Spleen (tissue), 11 donors: ENCODE measurements around the gene ATRN. TPM values are rescaled to one million over a fixed set of nuclear protein-coding genes. Genes with fewer than 3 reads are reported as not detected.

Experiments
- DNase-seq: peaks from one replicate; pipeline ENCODE4 v3.0.0-alpha.2; 2020
- H3K27ac ChIP-seq, 8 donors: fragments of 200-600 bp; sonication (generic) in 7 of 8; 1 replicate in 4 of 8; 2 replicates in 4 of 8; pipeline versions ENCODE4 v1.5.0 to v1.8.0; 2016 to 2021; ENCODE audit warnings: inconsistent platforms in 4 of 8, mild to moderate bottlenecking in 4 of 8, moderate library complexity in 1 of 8
- H3K27me3 ChIP-seq, 7 donors: fragments of 200-600 bp; sonication (generic) in 6 of 7; replicated peaks in 1 of 7; 1 replicate in 4 of 7; 2 replicates in 3 of 7; pipeline versions ENCODE4 v1.5.0 to v1.8.0; 2016 to 2021; ENCODE audit warnings: inconsistent platforms in 3 of 7, mild to moderate bottlenecking in 1 of 7
- H3K36me3 ChIP-seq, 6 donors: fragments of 200-600 bp; sonication (generic) in 5 of 6; 1 replicate in 4 of 6; 2 replicates in 2 of 6; pipeline versions ENCODE4 v1.5.0 to v1.8.0; 2016 to 2021; ENCODE audit warnings: inconsistent platforms in 2 of 6
- H3K4me1 ChIP-seq, 6 donors: fragments of 200-600 bp; sonication (generic) in 5 of 6; 1 replicate in 3 of 6; 2 replicates in 3 of 6; pipeline versions ENCODE4 v1.5.0 to v1.8.0; 2016 to 2021; ENCODE audit warnings: inconsistent platforms in 3 of 6
- H3K4me3 ChIP-seq, 8 donors: fragments of 200-600 bp; sonication (generic) in 7 of 8; 1 replicate in 4 of 8; 2 replicates in 4 of 8; pipeline versions ENCODE4 v1.5.0 to v1.8.0; 2016 to 2021; ENCODE audit warnings: inconsistent platforms in 4 of 8, mild to moderate bottlenecking in 4 of 8, moderate library complexity in 2 of 8
- H3K9me3 ChIP-seq, 8 donors: fragments of 200-600 bp; sonication (generic) in 7 of 8; 1 replicate in 4 of 8; 2 replicates in 4 of 8; pipeline versions ENCODE4 v1.5.0 to v1.8.0; 2016 to 2021; ENCODE audit warnings: inconsistent platforms in 4 of 8
- CTCF ChIP-seq, 11 experiments: fragments of 200-600 bp in 7 of 11; fragments of 450-650 bp in 4 of 11; sonication (generic) in 4 of 11; IDR thresholded peaks in 8 of 11; conservative IDR thresholded peaks in 3 of 11; 1 replicate in 7 of 11; 2 replicates in 4 of 11; pipeline versions ENCODE4 v1.4.0 to v1.8.0; 2016 to 2021; ENCODE audit warnings: antibody characterized with exemption in 11 of 11, inconsistent platforms in 4 of 11, mild to moderate bottlenecking in 1 of 11
- POLR2A ChIP-seq, 3 donors: fragments of 450-650 bp; IDR thresholded peaks; one replicate each; pipeline ENCODE4 v1.5.1; 2017; ENCODE audit warnings: antibody characterized with exemption in 3 of 3, mild to moderate bottlenecking in 1 of 3
- POLR2AphosphoS5 ChIP-seq, 3 donors: sonication (generic); formaldehyde crosslinking; IDR thresholded peaks; one replicate each; pipeline ENCODE4 v1.5.1; 2017; ENCODE audit warnings: antibody characterized with exemption in 3 of 3
- WGBS, 5 donors: extraction: QIAGEN DNeasy Blood & Tissue Kit in 3 of 5; methylation state at CpG; one replicate each; pipeline versions ENCODE4 v1.1.5 to v1.1.7; 2013 to 2018; 5-methylcytosine and 5-hydroxymethylcytosine counted together
- intact Hi-C: fragments of 100-400 bp; cut with DNase I; formaldehyde crosslinking; loops from one replicate; pipeline ENCODE4 v1.15.0; 2023; ENCODE audit warnings: low total_unique reads
- polyA plus RNA-seq, 3 donors: library from polyadenylated mRNA; stranded (reverse); fragments of 200-250 nt; gene quantifications; one replicate each; pipeline ENCODE4 v1.2.1, GENCODE V29; 2013
- total RNA-seq, 7 donors: library from RNA; depleted of rRNA in 3 of 7; stranded (reverse); fragments of >200 nt in 3 of 7; fragmentation: NEBNext Ultra II Directional in 4 of 7; extraction: Animal tissue kit (Norgen Biotek cat#: 25700) in 4 of 7; gene quantifications; one replicate each; pipeline versions ENCODE4 v1.1.0 to v1.2.1, GENCODE V29; 2016 to 2021
- donor health status: healthy with polysubstance abuse.
- donor health status: DM: no; HTN: no; CAD: no; lungs with moderate emphysema.
- donor health status: DM: no; HTN: no; CAD: no.
- donor health status: Bipolar disorder and iron deficiency.
- donor health status: healthy.
- donor health status: DM: no; HTN: no; CAD: no.
- donor health status: DM: yes; HTN: yes; CAD: no.

The ATRN gene
- total and polyA plus RNA-seq, 10 donors, result 1.8 to 49.9 (median 27.6) TPM

GRCh38 chr20:3674447-3674846 lies 203.6 kb downstream of the ATRN start:
- 70 to 87% (median 75%) methylated on average over 5 to 10 of the region's 10 CpGs for WGBS, 5 donors

GRCh38 chr20:3674995-3675900 lies 204.4 kb downstream of the ATRN start:
- DNase-seq, result no peak
- Histone ChIP-seq H3K4me3 (no peak overlapping the region), H3K27ac (no peak overlapping the region), H3K4me1 (peaks cover 0 to 46% (median 26%) of the 10 kb centered on the region in 6 donors), H3K36me3 (no peaks in the 10 kb centered on the region), H3K9me3 (no peaks in the 10 kb centered on the region), H3K27me3 (peaks cover 0 to 90% (median 53%) of the 10 kb centered on the region in 7 donors)
- intact Hi-C loops, result no loop called here
- WGBS, 5 donors, result 51 to 60% (median 56%) methylated on average over 12 to 13 of the region's 13 CpGs
- TF ChIP-seq POLR2A (IDR thresholded peaks at IDR 0.05) (no peak), CTCF (IDR thresholded peaks at IDR 0.05 in 8 of 11, conservative IDR thresholded peaks at IDR 0.05 in 3 of 11) (no peak), POLR2AphosphoS5 (IDR thresholded peaks at IDR 0.05) (no peak)

More at GRCh38 chr20:3674447-3674846, 203.6 kb downstream of the ATRN start:
- Histone ChIP-seq H3K27me3 (peaks cover 0 to 89% (median 53%) of the 10 kb centered on the region in 7 donors), H3K27ac (no peak overlapping the region), H3K36me3 (no peaks in the 10 kb centered on the region), H3K4me3 (no peak overlapping the region), H3K9me3 (no peaks in the 10 kb centered on the region), H3K4me1 (peaks cover 0 to 42% (median 26%) of the 10 kb centered on the region in 6 donors)
- no peak for TF ChIP-seq CTCF (IDR thresholded peaks at IDR 0.05 in 8 of 11, conservative IDR thresholded peaks at IDR 0.05 in 3 of 11)
- no peak for TF ChIP-seq POLR2AphosphoS5 (IDR thresholded peaks at IDR 0.05)
- no peak for TF ChIP-seq POLR2A (IDR thresholded peaks at IDR 0.05)
- no peak for DNase-seq
- intact Hi-C loops, result no loop called here

- Histone ChIP-seq H3K4me1 (peaks cover 0 to 56% (median 32%) of the 10 kb centered on the region in 6 donors), H3K4me3 (no peak overlapping the region), H3K27ac (no peak overlapping the region), H3K9me3 (no peaks in the 10 kb centered on the region), H3K27me3 (peaks cover 0 to 90% (median 47%) of the 10 kb centered on the region in 7 donors), H3K36me3 (no peaks in the 10 kb centered on the region)
- TF ChIP-seq POLR2AphosphoS5 (IDR thresholded peaks at IDR 0.05) (no peak), POLR2A (IDR thresholded peaks at IDR 0.05) (no peak), CTCF (IDR thresholded peaks at IDR 0.05 in 8 of 11, conservative IDR thresholded peaks at IDR 0.05 in 3 of 11) (no peak)
- intact Hi-C loops, result no loop called here
- DNase-seq, result no peak
- 62 to 79% (median 66%) methylated on average over 8 of the region's 8 CpGs for WGBS, 5 donors
Observed at GRCh38 chr20:3677733-3678132, 206.9 kb downstream of the ATRN start.

- WGBS, 5 donors, result 29 to 90% (median 74%) methylated on average over 1 to 2 of the region's 2 CpGs
- Histone ChIP-seq H3K4me1 (peaks cover 0 to 51% (median 28%) of the 10 kb centered on the region in 6 donors), H3K4me3 (no peak overlapping the region), H3K27ac (no peak overlapping the region), H3K27me3 (peaks cover 0 to 90% (median 47%) of the 10 kb centered on the region in 7 donors), H3K9me3 (no peaks in the 10 kb centered on the region), H3K36me3 (no peaks in the 10 kb centered on the region)
- intact Hi-C loops, result no loop called here
- TF ChIP-seq CTCF (IDR thresholded peaks at IDR 0.05 in 8 of 11, conservative IDR thresholded peaks at IDR 0.05 in 3 of 11) (no peak), POLR2A (IDR thresholded peaks at IDR 0.05) (no peak), POLR2AphosphoS5 (IDR thresholded peaks at IDR 0.05) (no peak)
- no peak for DNase-seq
Observed at GRCh38 chr20:3678198-3678597, 207.4 kb downstream of the ATRN start.
